ENCODE results near the gene TUBA8. TPM values are rescaled to one million over a fixed set of nuclear protein-coding genes. Genes with fewer than 3 reads are reported as not detected.
"Not testable (repeated sequence)": the region's sequence is repeated elsewhere in the genome, so short reads cannot be mapped to it uniquely, and the experiment has no call there.

TUBA8 gene
- total RNA-seq, 2 donors from 2014 or later, result 0.41 to 2.2 TPM

DNA sequence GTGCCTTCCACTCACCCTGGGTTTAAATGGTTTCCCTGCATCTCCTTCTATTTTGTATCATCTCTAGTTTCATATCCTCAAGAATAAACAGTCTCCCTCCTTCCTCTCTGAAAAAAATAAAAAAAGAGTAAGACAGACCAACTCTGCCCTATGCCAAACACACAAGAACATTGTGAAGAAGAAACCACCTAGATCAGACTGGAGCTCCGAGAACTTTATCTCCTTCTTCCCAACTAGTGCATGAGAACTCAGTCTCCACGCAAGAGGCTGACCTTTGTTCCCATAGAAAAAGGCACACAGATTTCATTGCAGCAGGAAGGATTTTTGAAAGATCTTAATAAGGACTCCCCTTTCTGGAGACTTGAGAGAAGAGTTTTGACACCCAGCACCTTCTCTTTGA is 41.6 kb upstream of the TUBA8 start:
- Histone ChIP-seq H3K27ac (peak overlapping the region; percentile 88 to 97), H3K4me3 (no peak overlapping the region), H3K27me3 (replicated peaks; ENCODE audit: insufficient read depth) (no peaks in the 10 kb centered on the region), H3K36me3 (no peaks in the 10 kb centered on the region), H3K9me3 (no peaks in the 10 kb centered on the region), H3K4me1 (ENCODE audit: control insufficient read depth in 1 of 2, low read depth in 2 of 2) (peaks cover 15 to 30% of the 10 kb centered on the region in 2 donors)
- DNase-seq (ENCODE audit: low spot score), result no peak
- TF ChIP-seq, protein P1, sequence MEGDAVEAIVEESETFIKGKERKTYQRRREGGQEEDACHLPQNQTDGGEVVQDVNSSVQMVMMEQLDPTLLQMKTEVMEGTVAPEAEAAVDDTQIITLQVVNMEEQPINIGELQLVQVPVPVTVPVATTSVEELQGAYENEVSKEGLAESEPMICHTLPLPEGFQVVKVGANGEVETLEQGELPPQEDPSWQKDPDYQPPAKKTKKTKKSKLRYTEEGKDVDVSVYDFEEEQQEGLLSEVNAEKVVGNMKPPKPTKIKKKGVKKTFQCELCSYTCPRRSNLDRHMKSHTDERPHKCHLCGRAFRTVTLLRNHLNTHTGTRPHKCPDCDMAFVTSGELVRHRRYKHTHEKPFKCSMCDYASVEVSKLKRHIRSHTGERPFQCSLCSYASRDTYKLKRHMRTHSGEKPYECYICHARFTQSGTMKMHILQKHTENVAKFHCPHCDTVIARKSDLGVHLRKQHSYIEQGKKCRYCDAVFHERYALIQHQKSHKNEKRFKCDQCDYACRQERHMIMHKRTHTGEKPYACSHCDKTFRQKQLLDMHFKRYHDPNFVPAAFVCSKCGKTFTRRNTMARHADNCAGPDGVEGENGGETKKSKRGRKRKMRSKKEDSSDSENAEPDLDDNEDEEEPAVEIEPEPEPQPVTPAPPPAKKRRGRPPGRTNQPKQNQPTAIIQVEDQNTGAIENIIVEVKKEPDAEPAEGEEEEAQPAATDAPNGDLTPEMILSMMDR (IDR thresholded peaks at IDR 0.05), result no peak
- ATAC-seq (ENCODE audit: insufficient number of reproducible peaks, low FRiP score, low read depth), result no peak

DNA sequence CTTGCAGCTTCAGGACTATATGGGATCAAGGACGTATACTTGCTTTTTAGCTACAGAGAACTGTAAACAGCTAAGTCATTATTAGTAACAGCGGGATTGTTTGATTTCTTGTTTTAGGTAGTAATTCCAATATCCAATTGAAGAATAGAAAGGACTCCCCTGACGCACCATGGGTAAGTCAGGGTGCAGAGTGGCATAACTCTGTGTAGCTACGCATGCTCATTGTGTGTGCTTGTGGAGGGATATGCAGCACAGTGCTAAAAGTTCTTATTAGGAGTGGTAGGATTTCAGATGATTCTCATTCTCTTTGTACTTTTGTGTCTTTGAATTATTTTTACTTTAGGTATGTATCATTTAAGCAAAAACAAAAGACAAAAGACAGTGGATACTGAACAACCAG is 40.6 kb upstream of the TUBA8 start:
- H3K27ac ChIP-seq, result no peak overlapping the region
- TF ChIP-seq, protein P1 (IDR thresholded peaks at IDR 0.05), result no peak
- no peak overlapping the region for H3K4me3 ChIP-seq
- ATAC-seq (ENCODE audit: insufficient number of reproducible peaks, low FRiP score, low read depth) (no peak), DNase-seq (ENCODE audit: low spot score) (no peak)
- no peaks in the 10 kb centered on the region for H3K27me3 ChIP-seq (replicated peaks; ENCODE audit: insufficient read depth)
- no peaks in the 10 kb centered on the region for H3K9me3 ChIP-seq
- no peaks in the 10 kb centered on the region for H3K36me3 ChIP-seq
- peaks cover 15 to 30% of the 10 kb centered on the region in 2 donors for H3K4me1 ChIP-seq (ENCODE audit: control insufficient read depth in 1 of 2, low read depth in 2 of 2)

- ATAC-seq (ENCODE audit: insufficient number of reproducible peaks, low FRiP score, low read depth) (no peak), DNase-seq (ENCODE audit: low spot score) (no peak)
- peaks cover 19 to 37% of the 10 kb centered on the region in 2 donors for H3K4me1 ChIP-seq (ENCODE audit: control insufficient read depth in 1 of 2, low read depth in 2 of 2)
- H3K27me3 ChIP-seq (replicated peaks; ENCODE audit: insufficient read depth), result no peaks in the 10 kb centered on the region
- H3K36me3 ChIP-seq, result no peaks in the 10 kb centered on the region
- H3K9me3 ChIP-seq, result no peaks in the 10 kb centered on the region
- H3K4me3 ChIP-seq, result no peak overlapping the region
- TF ChIP-seq, protein P1 (IDR thresholded peaks at IDR 0.05), result no peak
- H3K27ac ChIP-seq, result no peak overlapping the region
Observed at GRCh38 chr22:18070556-18071306, 39.9 kb upstream of the TUBA8 start.

DNA sequence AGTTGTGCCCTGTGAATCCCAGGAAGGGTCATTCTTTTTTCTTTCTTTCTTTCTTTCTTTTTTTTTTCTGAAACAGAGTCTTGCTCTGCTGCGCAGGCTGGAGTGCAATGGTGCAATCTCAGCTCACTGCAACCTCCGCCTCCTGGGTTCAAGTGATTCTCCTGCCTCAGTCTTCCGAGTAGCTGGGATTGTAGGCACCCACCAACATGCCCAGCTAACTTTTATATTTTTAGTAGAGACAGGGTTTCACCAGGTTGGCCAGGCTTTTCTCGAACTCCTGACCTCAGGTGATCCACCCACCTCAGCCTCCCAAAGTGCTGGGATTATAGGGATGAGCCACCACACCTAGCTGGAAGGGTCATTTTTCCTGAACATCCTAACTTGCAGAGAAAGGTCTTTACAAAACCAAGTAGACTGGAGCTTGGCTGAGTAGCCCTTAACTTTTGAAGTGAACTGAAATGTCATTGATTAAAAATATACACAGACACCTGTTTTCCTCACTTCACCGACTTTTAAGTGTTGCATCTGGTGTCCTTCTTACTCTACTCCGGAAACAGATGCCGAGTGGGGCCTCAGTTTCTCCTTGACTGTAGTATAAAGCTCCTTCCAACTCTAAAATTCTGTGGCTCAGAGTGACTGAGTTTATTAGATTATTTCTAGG is 39.2 kb upstream of the TUBA8 start:
- not testable (repeated sequence) for DNase-seq (ENCODE audit: low spot score); H3K4me3 ChIP-seq; H3K27me3 ChIP-seq (replicated peaks; ENCODE audit: insufficient read depth); ATAC-seq (ENCODE audit: insufficient number of reproducible peaks, low FRiP score, low read depth); H3K9me3 ChIP-seq; H3K27ac ChIP-seq; H3K36me3 ChIP-seq
- peaks cover 20 to 42% of the 10 kb centered on the region in 2 donors for H3K4me1 ChIP-seq (ENCODE audit: control insufficient read depth in 1 of 2, low read depth in 2 of 2)

- DNase-seq (ENCODE audit: low spot score) (no peak), ATAC-seq (ENCODE audit: insufficient number of reproducible peaks, low FRiP score, low read depth) (no peak)
- H3K27me3 ChIP-seq (replicated peaks; ENCODE audit: insufficient read depth), result no peaks in the 10 kb centered on the region
- peaks cover 25 to 42% of the 10 kb centered on the region in 2 donors for H3K4me1 ChIP-seq (ENCODE audit: control insufficient read depth in 1 of 2, low read depth in 2 of 2)
- H3K27ac ChIP-seq, result no peak overlapping the region
- H3K4me3 ChIP-seq, result no peak overlapping the region
- no peaks in the 10 kb centered on the region for H3K9me3 ChIP-seq
- TF ChIP-seq, protein P1 (IDR thresholded peaks at IDR 0.05), result no peak
- H3K36me3 ChIP-seq, result no peaks in the 10 kb centered on the region
Observed at GRCh38 chr22:18071968-18072310, 38.7 kb upstream of the TUBA8 start.
